GM23338 (cell line): ENCODE measurements around the gene PIANP. TPM values are rescaled to one million over a fixed set of nuclear protein-coding genes. Genes with fewer than 3 reads are reported as not detected.

Experiments used
- ATAC-seq: fragments of 200-7000 bp; cut with Tn5 transposase; 3 replicates; pipeline ENCODE4 v1.9.1; 2020
- DNase-seq: peaks from one replicate; pipeline ENCODE4 v3.0.0-alpha.2; 2015; ENCODE audit warnings: low spot score
- H2AFZ ChIP-seq: fragments of 200-600 bp; sonication (generic); 2 replicates; pipeline ENCODE4 v1.8.0; 2016; ENCODE audit warnings: antibody characterized with exemption, mild to moderate bottlenecking, moderate library complexity
- H3F3A ChIP-seq: fragments of 200-600 bp; sonication (generic); replicated peaks from 2 replicates; pipeline ENCODE4 v1.8.0; 2017; ENCODE audit warnings: antibody characterized with exemption, mixed run types, low read depth
- H3K27ac ChIP-seq: fragments of 200-600 bp; sonication (generic); 2 replicates; pipeline ENCODE4 v1.6.1; 2016; ENCODE audit warnings: low read depth
- H3K27me3 ChIP-seq: fragments of 200-600 bp; sonication (generic); 2 replicates; pipeline ENCODE4 v1.8.0; 2016; ENCODE audit warnings: mild to moderate bottlenecking, mixed run types, moderate library complexity; ENCODE audit not compliant: insufficient read depth
- H3K36me3 ChIP-seq: fragments of 200-600 bp; sonication (generic); 2 replicates; pipeline ENCODE4 v1.8.0; 2016; ENCODE audit warnings: mild to moderate bottlenecking; ENCODE audit not compliant: insufficient read depth
- H3K4me1 ChIP-seq: fragments of 200-600 bp; sonication (generic); 2 replicates; pipeline ENCODE4 v1.8.0; 2016; ENCODE audit warnings: mild to moderate bottlenecking, moderate library complexity; ENCODE audit not compliant: insufficient read depth
- H3K4me2 ChIP-seq: fragments of 200-600 bp; sonication (generic); 2 replicates; pipeline ENCODE4 v1.7.1; 2017; ENCODE audit warnings: mixed run types
- H3K4me3 ChIP-seq: fragments of 200-600 bp; sonication (generic); 2 replicates; pipeline ENCODE4 v1.6.1; 2016; ENCODE audit warnings: mixed run types
- H3K79me2 ChIP-seq: fragments of 200-600 bp; sonication (generic); replicated peaks from 2 replicates; pipeline ENCODE4 v1.8.0; 2017; ENCODE audit warnings: mild to moderate bottlenecking; ENCODE audit not compliant: insufficient read depth
- H3K9me2 ChIP-seq: fragments of 200-600 bp; sonication (generic); 2 replicates; pipeline ENCODE4 v1.8.0; 2017; ENCODE audit not compliant: insufficient read depth
- H4K20me1 ChIP-seq: fragments of 200-600 bp; sonication (generic); replicated peaks from 2 replicates; pipeline ENCODE4 v1.8.0; 2017; ENCODE audit warnings: mild to moderate bottlenecking; ENCODE audit not compliant: insufficient read depth
- H3K27ac Mint-ChIP-seq: 2 replicates; pipeline ENCODE4 v1.8.0; 2020; ENCODE audit warnings: inconsistent platforms, mild to moderate bottlenecking, moderate library complexity, mixed read lengths
- H3K27me3 Mint-ChIP-seq: 3 replicates; pipeline ENCODE4 v1.8.0; 2022; ENCODE audit warnings: low read depth, mild to moderate bottlenecking, moderate library complexity, mixed read lengths, inconsistent platforms; ENCODE audit not compliant: insufficient read depth, poor library complexity
- H3K36me3 Mint-ChIP-seq: 3 replicates; pipeline ENCODE4 v1.8.0; 2021; ENCODE audit warnings: low read depth, mild to moderate bottlenecking, inconsistent platforms, moderate library complexity, mixed read lengths
- H3K4me1 Mint-ChIP-seq: 3 replicates; pipeline ENCODE4 v1.8.0; 2020; ENCODE audit warnings: mild to moderate bottlenecking, inconsistent platforms, mixed read lengths
- H3K4me3 Mint-ChIP-seq: 3 replicates; pipeline ENCODE4 v1.8.0; 2021; ENCODE audit warnings: moderate library complexity, mild to moderate bottlenecking, inconsistent platforms, mixed read lengths
- H3K9me3 Mint-ChIP-seq: 3 replicates; pipeline ENCODE4 v1.8.0; 2020; ENCODE audit warnings: moderate library complexity, mild to moderate bottlenecking, inconsistent platforms, mixed read lengths
- CREB1 ChIP-seq: fragments of 250-450 bp; sonication (Bioruptor Pico); IDR thresholded peaks from 2 replicates; pipeline ENCODE4 v1.5.0; 2020; ENCODE audit warnings: low read depth, mild to moderate bottlenecking, moderate library complexity
- ETS1 ChIP-seq: IDR thresholded peaks from 2 replicates; pipeline ENCODE4 v1.6.1; 2016; ENCODE audit warnings: antibody characterized with exemption
- EZH2 ChIP-seq: fragments of 200-600 bp; sonication (generic); IDR thresholded peaks from one replicate; pipeline ENCODE4 v1.8.0; 2017; ENCODE audit warnings: antibody characterized with exemption, mild to moderate bottlenecking, low read depth; ENCODE audit not compliant: unreplicated experiment
- NANOG ChIP-seq: IDR thresholded peaks from 2 replicates; pipeline ENCODE4 v1.6.1; 2016; ENCODE audit warnings: antibody characterized with exemption, borderline replicate concordance
- ZNF114 ChIP-seq: fragments of 250-450 bp; sonication (Bioruptor Pico); IDR thresholded peaks from 2 replicates; pipeline ENCODE4 v1.5.0; 2020; ENCODE audit warnings: mild to moderate bottlenecking, moderate library complexity
- ZNF331 ChIP-seq: fragments of 250-450 bp; sonication (Bioruptor Pico); IDR thresholded peaks from 2 replicates; pipeline ENCODE4 v1.5.0; 2020; ENCODE audit warnings: low read depth, mild to moderate bottlenecking, moderate library complexity
- polyA plus RNA-seq: library from polyadenylated mRNA; unstranded; fragments of >200 nt; fragmentation: Nextera tagmentation; extraction: Ambion mirVana; gene quantifications from 2 replicates; pipeline ENCODE4 v1.2.1, GENCODE V29; 2016
- total RNA-seq: library from RNA; depleted of rRNA; stranded (reverse); fragments of >200 nt; shearing (Covaris generic); gene quantifications from 2 replicates; pipeline ENCODE4 v1.2.3, GENCODE V29; 2014
- TF ChIP-seq, protein P1 (sequence below): fragments of 250-450 bp; sonication (Bioruptor Pico); IDR thresholded peaks from 2 replicates; pipeline ENCODE4 v1.5.0; 2020; ENCODE audit warnings: mild to moderate bottlenecking, moderate library complexity

Gene PIANP
- total and polyA plus RNA-seq, 2 experiments from 2014 or later, result 2.2 to 6.4 TPM

DNA sequence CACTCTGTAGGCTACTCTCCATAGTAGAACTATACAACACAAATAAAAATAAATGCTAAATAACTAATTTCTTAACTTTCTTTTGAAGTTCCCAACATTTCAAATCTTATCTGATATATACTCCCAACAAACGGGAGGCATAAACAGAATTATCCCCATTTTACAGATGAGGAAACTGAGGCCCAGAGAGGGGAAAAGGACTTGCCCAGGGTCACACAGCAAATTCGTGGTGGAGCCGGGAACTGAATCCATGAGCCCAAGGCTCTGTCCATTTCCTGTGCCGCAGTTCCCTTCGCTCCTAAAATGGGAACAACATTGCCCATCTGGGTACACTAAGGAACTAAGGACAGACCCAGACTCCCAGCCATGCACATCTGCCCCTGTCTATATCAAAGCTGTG lies 23.7 kb downstream of the PIANP start (continued):
- TF ChIP-seq, protein P1, sequence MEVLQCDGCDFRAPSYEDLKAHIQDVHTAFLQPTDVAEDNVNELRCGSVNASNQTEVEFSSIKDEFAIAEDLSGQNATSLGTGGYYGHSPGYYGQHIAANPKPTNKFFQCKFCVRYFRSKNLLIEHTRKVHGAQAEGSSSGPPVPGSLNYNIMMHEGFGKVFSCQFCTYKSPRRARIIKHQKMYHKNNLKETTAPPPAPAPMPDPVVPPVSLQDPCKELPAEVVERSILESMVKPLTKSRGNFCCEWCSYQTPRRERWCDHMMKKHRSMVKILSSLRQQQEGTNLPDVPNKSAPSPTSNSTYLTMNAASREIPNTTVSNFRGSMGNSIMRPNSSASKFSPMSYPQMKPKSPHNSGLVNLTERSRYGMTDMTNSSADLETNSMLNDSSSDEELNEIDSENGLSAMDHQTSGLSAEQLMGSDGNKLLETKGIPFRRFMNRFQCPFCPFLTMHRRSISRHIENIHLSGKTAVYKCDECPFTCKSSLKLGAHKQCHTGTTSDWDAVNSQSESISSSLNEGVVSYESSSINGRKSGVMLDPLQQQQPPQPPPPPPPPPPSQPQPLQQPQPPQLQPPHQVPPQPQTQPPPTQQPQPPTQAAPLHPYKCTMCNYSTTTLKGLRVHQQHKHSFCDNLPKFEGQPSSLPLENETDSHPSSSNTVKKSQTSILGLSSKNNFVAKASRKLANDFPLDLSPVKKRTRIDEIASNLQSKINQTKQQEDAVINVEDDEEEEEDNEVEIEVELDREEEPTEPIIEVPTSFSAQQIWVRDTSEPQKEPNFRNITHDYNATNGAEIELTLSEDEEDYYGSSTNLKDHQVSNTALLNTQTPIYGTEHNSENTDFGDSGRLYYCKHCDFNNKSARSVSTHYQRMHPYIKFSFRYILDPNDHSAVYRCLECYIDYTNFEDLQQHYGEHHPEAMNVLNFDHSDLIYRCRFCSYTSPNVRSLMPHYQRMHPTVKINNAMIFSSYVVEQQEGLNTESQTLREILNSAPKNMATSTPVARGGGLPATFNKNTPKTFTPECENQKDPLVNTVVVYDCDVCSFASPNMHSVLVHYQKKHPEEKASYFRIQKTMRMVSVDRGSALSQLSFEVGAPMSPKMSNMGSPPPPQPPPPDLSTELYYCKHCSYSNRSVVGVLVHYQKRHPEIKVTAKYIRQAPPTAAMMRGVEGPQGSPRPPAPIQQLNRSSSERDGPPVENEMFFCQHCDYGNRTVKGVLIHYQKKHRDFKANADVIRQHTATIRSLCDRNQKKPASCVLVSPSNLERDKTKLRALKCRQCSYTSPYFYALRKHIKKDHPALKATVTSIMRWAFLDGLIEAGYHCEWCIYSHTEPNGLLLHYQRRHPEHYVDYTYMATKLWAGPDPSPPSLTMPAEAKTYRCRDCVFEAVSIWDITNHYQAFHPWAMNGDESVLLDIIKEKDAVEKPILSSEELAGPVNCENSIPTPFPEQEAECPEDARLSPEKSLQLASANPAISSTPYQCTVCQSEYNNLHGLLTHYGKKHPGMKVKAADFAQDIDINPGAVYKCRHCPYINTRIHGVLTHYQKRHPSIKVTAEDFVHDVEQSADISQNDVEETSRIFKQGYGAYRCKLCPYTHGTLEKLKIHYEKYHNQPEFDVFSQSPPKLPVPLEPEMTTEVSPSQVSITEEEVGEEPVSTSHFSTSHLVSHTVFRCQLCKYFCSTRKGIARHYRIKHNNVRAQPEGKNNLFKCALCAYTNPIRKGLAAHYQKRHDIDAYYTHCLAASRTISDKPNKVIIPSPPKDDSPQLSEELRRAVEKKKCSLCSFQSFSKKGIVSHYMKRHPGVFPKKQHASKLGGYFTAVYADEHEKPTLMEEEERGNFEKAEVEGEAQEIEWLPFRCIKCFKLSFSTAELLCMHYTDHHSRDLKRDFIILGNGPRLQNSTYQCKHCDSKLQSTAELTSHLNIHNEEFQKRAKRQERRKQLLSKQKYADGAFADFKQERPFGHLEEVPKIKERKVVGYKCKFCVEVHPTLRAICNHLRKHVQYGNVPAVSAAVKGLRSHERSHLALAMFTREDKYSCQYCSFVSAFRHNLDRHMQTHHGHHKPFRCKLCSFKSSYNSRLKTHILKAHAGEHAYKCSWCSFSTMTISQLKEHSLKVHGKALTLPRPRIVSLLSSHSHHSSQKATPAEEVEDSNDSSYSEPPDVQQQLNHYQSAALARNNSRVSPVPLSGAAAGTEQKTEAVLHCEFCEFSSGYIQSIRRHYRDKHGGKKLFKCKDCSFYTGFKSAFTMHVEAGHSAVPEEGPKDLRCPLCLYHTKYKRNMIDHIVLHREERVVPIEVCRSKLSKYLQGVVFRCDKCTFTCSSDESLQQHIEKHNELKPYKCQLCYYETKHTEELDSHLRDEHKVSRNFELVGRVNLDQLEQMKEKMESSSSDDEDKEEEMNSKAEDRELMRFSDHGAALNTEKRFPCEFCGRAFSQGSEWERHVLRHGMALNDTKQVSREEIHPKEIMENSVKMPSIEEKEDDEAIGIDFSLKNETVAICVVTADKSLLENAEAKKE (CRISPR knock-in tag), result no peak
- TF ChIP-seq CREB1 (CRISPR knock-in tag) (no peak), ZNF331 (CRISPR knock-in tag) (no peak), EZH2 (no peak), ETS1 (no peak)

DNA sequence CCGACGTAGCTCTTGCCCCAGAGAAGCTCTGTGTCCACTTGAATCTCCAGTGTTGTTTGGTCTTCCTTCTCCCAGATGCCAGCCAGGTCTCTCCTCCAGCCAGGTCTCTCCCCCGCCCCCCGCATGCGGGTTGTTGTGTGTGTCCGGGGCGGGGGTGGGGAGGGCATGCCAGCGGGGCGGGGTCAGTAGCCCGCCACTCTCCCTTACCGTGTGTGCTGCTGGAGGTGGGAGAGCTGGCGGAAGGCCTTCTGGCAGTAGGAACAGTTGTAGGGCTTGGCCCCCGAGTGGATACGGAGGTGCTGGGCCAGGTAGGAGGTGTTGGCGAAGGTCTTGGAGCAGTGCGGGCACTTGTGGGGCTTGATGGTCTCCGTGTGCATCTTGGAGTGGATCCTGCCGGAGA lies 28.5 kb downstream of the PIANP start:
- Histone ChIP-seq H3F3A (no peaks in the 10 kb centered on the region), H3K79me2 (no peaks in the 10 kb centered on the region), H3K27me3 (no peaks in the 10 kb centered on the region), H3K4me2 (no peak overlapping the region), H3K4me3 (no peak overlapping the region), H3K27ac (no peak overlapping the region), H4K20me1 (peaks cover 3% of the 10 kb centered on the region; the same call in 1 of the 2 replicates), H2AFZ (no peak overlapping the region), H3K4me1 (no peaks in the 10 kb centered on the region), H3K9me2 (no peaks in the 10 kb centered on the region), H3K36me3 (peaks cover 63% of the 10 kb centered on the region)
- Mint-ChIP-seq H3K27me3 (peaks cover 2% of the 10 kb centered on the region), H3K4me1 (no peaks in the 10 kb centered on the region), H3K9me3 (no peaks in the 10 kb centered on the region), H3K27ac (no peak overlapping the region), H3K36me3 (peaks cover 83% of the 10 kb centered on the region), H3K4me3 (no peak overlapping the region)
- no peak for DNase-seq
- TF ChIP-seq ZNF331 (CRISPR knock-in tag) (no peak), NANOG (no peak), ZNF114 (CRISPR knock-in tag) (no peak), EZH2 (no peak)
- no peak for ATAC-seq
